Activated T-cell treated with anti-CD3 and anti-CD28 coated beads, Interleukin-2, amount 50 U/mL, for 24 hours (primary cell): Measurements from ENCODE around the gene RPL15.
"Not testable (repeated sequence)": the region's sequence is repeated elsewhere in the genome, so short reads cannot be mapped to it uniquely, and the experiment has no call there.

ENCODE experiments used
- DNase-seq: peaks from one replicate; pipeline ENCODE4 v3.0.0-alpha.2; 2020
- H3K27ac Mint-ChIP-seq: 2 replicates; pipeline ENCODE4 v1.8.0; 2020; ENCODE audit warnings: mild to moderate bottlenecking, mixed read lengths
- H3K27me3 Mint-ChIP-seq: 2 replicates; pipeline ENCODE4 v1.8.0; 2020; ENCODE audit warnings: mixed read lengths
- H3K36me3 Mint-ChIP-seq: 2 replicates; pipeline ENCODE4 v1.8.0; 2020; ENCODE audit warnings: low read depth, mixed read lengths
- H3K4me1 Mint-ChIP-seq: 2 replicates; pipeline ENCODE4 v1.8.0; 2020; ENCODE audit warnings: low read depth, mixed read lengths
- H3K4me3 Mint-ChIP-seq: 2 replicates; pipeline ENCODE4 v1.8.0; 2020; ENCODE audit warnings: mild to moderate bottlenecking, moderate library complexity, mixed read lengths
- H3K9me3 Mint-ChIP-seq: 2 replicates; pipeline ENCODE4 v1.8.0; 2020; ENCODE audit warnings: mixed read lengths

Gene RPL15

DNA sequence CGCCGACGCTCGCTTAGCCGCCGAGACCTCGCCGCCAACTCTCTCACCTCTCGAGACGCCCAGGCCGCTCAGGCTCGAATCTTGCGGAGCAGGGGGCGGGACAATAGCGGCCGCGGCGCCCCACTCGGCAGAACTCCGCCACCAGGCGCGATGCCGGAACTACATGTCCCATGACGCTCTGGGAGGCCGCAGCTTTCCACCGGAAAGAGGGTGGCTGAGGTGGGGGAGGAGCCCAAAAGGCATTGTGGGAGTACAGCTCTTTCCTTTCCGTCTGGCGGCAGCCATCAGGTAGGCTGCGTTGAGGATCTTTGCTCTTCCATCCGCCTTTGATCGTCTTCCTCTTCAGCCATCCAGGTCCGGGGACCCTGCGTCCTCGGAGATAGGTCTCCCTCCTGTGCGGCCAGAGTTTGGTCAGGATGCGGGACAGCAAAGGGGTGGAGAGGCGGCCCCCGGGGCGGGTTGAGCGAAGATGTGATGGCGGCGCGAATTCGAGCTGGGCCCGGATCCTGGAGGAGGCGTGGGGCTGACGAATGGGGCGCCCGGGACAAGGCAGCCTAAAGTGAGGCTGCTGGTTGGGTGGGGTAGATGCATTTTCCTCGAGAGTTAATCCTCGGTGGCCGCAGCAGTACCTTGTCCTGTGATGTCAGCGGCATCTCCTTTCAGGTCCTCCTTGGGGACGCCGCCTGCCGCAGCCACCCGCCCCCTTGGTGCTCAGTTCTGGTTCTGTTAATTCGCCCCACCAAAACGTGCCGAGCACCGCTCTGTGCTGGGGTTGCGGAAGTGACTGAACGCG, at the start of gene RPL15, which contains the start of gene NKIRAS1:
Gene RPL15, plus strand, starts transcription at position 247 of the 793 bp plus-strand sequence. CDS start 728 bp downstream, outside the sequence.
Gene NKIRAS1, minus strand, starts transcription at position 105 of the 793 bp plus-strand sequence. CDS start 6,086 bp downstream, outside the sequence.
- Mint-ChIP-seq H3K27me3 (no peaks in the 10 kb centered on the region), H3K4me3 (peak within 1 kb of the TSS; percentile 100), H3K27ac (peak within 1 kb of the TSS; percentile 100), H3K9me3 (no peaks in the 10 kb centered on the region), H3K4me1 (peaks cover 47% of the 10 kb centered on the region), H3K36me3 (peaks cover 65% of the 10 kb centered on the region)
- DNase-seq: peak; percentile 95

DNA sequence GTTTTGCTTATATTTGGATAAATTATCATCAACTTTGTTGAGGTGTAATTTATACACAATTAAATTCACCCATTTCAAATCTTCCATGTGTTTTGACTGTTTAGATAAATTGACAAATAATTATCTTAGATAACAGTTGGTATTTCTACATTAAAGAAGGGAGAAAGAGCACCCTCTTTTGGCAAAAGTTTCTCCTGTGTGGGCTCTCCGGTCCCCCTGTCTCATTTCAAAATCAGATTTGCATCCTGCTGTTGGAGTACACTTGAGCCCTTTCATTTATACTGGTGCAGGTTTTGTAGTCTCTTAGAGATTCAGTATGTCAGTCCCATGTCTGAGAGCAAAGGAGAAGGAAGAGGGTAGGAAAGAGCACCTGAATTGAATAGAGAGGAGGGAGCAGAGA, 49.5 kb upstream of the RPL15 start:
- Mint-ChIP-seq H3K9me3 (no peaks in the 10 kb centered on the region), H3K27ac (no peak overlapping the region), H3K4me3 (no peak overlapping the region)

DNA sequence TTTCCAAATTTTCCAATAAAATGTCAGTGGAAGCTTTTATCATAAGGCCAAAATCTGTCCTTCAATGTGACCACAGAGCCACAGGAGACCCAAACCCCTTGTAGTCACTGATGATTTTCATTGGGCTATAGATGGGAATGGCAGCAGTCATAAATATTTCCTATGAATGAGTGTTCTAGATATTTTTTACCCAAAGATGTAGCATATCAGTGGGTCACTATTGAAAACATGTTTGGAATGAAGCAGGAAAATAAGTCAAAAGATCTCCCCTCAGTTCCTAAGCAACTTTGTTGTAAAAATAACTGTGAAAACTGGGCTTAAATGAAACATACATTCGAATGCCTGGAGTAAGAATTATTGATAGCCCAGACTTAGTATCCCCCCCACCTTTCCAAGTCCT, 49.1 kb upstream of the RPL15 start:
- Mint-ChIP-seq H3K27ac (no peak overlapping the region), H3K36me3 (peaks cover 5% of the 10 kb centered on the region), H3K4me1 (peaks cover 44% of the 10 kb centered on the region), H3K27me3 (no peaks in the 10 kb centered on the region), H3K4me3 (no peak overlapping the region), H3K9me3 (no peaks in the 10 kb centered on the region)
- no peak for DNase-seq

More for the DNA sequence above, 49.5 kb upstream of the RPL15 start:
- no peak for DNase-seq
- no peaks in the 10 kb centered on the region for H3K27me3 Mint-ChIP-seq
- H3K36me3 Mint-ChIP-seq: peaks cover 6% of the 10 kb centered on the region
- H3K4me1 Mint-ChIP-seq: peaks cover 45% of the 10 kb centered on the region

DNA sequence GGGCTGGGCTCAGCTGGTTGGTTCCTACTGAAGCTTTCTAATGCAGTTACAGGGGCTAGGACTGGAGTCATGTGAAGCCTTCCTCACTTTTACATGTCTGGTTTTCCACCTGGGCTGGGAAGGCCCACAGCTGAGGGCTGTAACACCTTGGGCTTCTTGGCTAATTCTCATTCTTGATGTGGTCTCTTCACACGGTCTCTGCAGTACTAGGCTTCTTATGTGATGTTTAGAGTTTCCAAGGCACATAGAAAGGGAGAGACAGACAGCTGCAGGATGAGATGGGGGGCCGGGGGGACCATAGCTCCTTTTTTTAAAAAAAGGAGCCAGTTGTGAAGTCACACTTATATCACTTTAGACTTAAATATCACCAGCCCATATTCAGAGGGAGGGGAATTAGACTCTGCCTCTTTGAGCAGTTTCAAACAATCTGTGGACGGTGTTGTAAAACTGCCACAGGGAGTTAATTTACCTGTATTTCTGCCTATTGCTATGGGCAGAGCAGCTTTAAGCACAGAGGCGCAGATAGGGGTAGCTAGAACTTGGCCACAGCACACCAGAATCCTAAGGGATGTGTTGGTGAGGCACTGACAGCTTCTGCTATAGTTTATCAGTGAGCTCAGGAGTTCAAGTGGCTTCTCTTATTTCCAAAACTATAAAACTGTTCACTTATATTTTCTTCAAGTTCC, 46.8 kb upstream of the RPL15 start:
- Mint-ChIP-seq H3K4me3 (no peak overlapping the region), H3K27me3 (no peaks in the 10 kb centered on the region), H3K9me3 (no peaks in the 10 kb centered on the region), H3K27ac (no peak overlapping the region), H3K36me3 (no peaks in the 10 kb centered on the region), H3K4me1 (peaks cover 33% of the 10 kb centered on the region)
- no peak for DNase-seq

DNA sequence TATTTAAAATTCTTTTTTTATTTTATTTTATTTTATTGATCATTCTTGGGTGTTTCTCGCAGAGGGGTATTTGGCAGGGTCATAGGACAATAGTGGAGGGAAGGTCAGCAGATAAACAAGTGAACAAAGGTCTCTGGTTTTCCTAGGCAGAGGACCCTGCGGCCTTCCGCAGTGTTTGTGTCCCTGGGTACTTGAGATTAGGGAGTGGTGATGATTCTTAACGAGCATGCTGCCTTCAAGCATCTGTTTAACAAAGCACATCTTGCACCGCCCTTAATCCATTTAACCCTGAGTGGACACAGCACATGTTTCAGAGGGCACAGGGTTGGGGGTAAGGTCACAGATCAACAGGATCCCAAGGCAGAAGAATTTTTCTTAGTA, 46.3 kb upstream of the RPL15 start:
- not testable (repeated sequence) for H3K4me3 Mint-ChIP-seq, H3K9me3 Mint-ChIP-seq, H3K36me3 Mint-ChIP-seq, H3K27me3 Mint-ChIP-seq, DNase-seq, H3K27ac Mint-ChIP-seq
- peaks cover 32% of the 10 kb centered on the region for H3K4me1 Mint-ChIP-seq

DNA sequence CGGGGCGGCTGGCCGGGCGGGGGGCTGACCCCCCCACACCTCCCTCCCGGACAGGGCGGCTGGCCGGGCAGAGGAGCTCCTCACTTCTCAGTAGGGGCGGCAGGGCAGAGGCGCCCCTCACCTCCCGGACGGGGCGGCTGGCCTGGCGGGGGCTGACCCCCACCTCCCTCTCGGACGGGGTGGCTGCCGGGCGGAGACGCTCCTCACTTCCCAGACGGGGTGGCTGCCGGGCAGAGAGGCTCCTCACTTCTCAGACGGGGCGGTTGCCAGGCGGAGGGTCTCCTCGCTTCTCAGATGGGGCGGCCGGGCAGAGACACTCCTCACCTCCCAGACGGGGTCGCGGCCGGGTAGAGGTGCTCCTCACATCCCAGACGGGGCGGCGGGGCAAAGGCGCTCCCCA, 45.6 kb upstream of the RPL15 start:
- not testable (repeated sequence) for H3K9me3 Mint-ChIP-seq

DNA sequence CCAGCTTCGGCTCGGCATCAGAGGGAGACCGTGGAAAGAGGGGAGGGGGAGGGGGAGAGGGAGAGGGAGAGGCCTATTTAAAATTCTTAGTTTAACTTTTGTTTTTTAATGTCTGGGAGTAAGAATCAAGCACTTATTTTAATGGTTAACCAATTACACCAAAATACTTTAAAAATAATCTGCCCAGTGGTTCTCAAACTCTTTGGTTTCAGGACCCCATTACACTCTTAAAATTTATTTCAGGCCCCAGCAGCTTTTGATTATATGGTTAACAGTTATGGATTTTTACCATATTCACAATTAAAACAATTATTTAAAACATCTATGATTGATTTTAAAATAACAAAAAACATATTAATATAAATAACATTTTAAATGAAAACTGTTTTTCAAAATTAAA, 44.6 kb upstream of the RPL15 start:
- no peaks in the 10 kb centered on the region for H3K27me3 Mint-ChIP-seq
- H3K4me1 Mint-ChIP-seq: peaks cover 29% of the 10 kb centered on the region
- DNase-seq: no peak
- no peaks in the 10 kb centered on the region for H3K9me3 Mint-ChIP-seq
- no peak overlapping the region for H3K4me3 Mint-ChIP-seq
- no peak overlapping the region for H3K27ac Mint-ChIP-seq
- no peaks in the 10 kb centered on the region for H3K36me3 Mint-ChIP-seq

More for the DNA sequence above, 45.6 kb upstream of the RPL15 start:
- not testable (repeated sequence) for H3K4me3 Mint-ChIP-seq, DNase-seq, H3K27ac Mint-ChIP-seq, H3K36me3 Mint-ChIP-seq, H3K27me3 Mint-ChIP-seq
- H3K4me1 Mint-ChIP-seq: peaks cover 29% of the 10 kb centered on the region

DNA sequence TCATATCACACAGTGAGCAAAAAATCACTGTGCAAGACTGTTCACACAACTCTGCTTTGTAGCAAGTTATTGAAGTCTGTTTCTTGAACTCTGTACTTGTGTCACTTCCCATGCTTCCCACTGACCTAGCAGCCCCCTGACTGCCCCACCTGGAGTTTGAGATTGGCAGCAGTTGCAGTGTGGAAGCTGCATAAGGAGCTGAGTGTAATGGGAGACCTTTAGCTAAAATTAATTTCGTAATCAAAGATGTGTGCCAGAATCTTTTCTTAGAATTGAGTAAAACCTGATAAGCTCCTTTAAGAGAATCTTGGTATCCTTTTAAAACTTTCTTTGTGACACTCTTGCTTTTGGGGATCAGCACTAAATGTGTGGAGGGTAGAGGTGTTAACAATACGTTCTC, 43.0 kb upstream of the RPL15 start:
- DNase-seq: no peak
- Mint-ChIP-seq H3K4me1 (peaks cover 27% of the 10 kb centered on the region), H3K27me3 (no peaks in the 10 kb centered on the region), H3K36me3 (no peaks in the 10 kb centered on the region), H3K4me3 (no peak overlapping the region), H3K27ac (peak overlapping the region; percentile 66), H3K9me3 (no peaks in the 10 kb centered on the region)

DNA sequence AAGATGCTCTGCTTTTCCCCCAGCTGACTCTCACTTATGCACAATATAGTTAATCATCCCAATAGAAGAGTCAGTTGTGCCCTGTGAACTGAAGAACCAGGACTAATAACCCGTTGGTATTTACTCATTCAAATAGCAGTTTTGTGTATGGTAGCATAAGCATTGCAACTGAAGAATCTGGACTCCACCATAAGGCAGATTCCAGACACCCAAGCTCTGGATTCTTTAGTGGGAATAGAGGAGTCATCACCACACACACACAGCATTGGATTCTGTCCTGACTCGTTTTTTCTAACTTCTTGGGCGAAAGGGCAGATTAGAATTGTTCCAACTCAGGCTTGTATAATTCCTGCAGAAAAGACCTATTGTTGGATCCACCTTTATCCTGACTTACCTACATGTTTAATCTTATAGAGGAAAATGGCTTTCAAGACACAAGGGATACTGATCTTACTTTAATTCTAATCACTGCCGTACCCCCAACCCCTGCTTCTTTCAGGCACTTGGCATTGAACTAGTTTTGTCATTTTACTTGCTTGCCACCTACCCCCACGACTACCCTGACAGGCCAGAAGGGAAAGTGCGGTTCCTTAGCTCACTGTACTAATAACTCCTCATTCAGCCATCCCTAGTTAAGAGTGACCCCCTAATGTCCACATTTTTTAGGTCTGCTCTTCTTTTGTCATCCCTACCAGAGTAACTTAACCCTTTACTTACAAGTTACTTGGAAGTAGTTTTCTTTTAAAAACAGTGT, 42.4 kb upstream of the RPL15 start:
- no peak overlapping the region for H3K4me3 Mint-ChIP-seq
- H3K27ac Mint-ChIP-seq: no peak overlapping the region
- no peaks in the 10 kb centered on the region for H3K9me3 Mint-ChIP-seq
- no peak for DNase-seq
- no peaks in the 10 kb centered on the region for H3K36me3 Mint-ChIP-seq
- no peaks in the 10 kb centered on the region for H3K27me3 Mint-ChIP-seq
- peaks cover 27% of the 10 kb centered on the region for H3K4me1 Mint-ChIP-seq

DNA sequence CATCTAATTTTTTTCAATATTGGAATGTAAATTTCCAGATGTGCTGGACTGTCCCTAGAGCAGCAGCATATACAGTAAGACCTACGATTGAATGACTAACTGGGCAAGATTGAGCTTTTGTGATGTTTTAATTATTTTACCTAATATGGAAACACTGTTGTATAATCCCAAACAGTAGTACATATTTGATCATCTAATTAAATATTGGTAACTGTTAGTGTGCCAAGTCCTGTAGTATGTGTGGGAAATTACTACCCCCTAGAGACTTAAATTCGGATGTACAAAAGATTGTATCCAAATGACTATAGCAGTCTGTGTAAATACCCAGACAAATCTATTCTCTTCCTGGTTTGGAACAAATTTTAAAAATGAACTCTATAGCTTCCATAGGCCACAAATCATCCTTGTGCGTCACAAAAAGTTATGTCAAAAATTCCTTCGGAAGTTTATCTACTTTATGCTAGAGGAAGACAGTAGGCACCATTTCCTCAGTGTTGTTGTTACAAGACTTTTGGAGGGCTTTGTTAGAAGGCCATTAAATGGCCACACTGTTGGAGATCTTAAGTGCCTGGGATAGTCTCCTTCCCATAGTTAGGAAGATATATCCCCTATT, 41.7 kb upstream of the RPL15 start:
- no peak overlapping the region for H3K27ac Mint-ChIP-seq
- no peaks in the 10 kb centered on the region for H3K27me3 Mint-ChIP-seq
- H3K4me3 Mint-ChIP-seq: no peak overlapping the region
- no peaks in the 10 kb centered on the region for H3K9me3 Mint-ChIP-seq
- no peak for DNase-seq
- peaks cover 26% of the 10 kb centered on the region for H3K4me1 Mint-ChIP-seq
- H3K36me3 Mint-ChIP-seq: no peaks in the 10 kb centered on the region

DNA sequence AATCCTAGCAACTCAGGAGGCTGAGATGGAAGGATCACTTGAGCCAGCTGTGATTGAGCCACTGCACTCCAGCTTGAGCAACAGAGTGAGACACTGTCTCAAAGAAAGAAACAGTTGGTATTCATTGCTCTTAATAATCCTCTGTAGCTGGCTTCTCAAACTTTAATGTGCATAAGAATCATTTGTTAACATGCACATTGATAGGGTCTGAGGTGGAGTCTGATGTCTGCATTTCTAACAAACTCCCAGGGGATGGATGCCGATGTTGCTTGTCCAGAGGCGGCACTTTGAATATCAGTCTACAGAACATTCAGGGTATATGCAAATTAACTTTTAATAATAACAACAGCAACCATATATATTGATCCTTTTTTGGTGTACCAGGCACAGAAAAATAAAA, 40.0 kb upstream of the RPL15 start:
- DNase-seq: no peak
- no peak overlapping the region for H3K4me3 Mint-ChIP-seq
- no peaks in the 10 kb centered on the region for H3K27me3 Mint-ChIP-seq
- H3K27ac Mint-ChIP-seq: no peak overlapping the region
- no peaks in the 10 kb centered on the region for H3K9me3 Mint-ChIP-seq
- peaks cover 40% of the 10 kb centered on the region for H3K4me1 Mint-ChIP-seq
- H3K36me3 Mint-ChIP-seq: peaks cover 8% of the 10 kb centered on the region

DNA sequence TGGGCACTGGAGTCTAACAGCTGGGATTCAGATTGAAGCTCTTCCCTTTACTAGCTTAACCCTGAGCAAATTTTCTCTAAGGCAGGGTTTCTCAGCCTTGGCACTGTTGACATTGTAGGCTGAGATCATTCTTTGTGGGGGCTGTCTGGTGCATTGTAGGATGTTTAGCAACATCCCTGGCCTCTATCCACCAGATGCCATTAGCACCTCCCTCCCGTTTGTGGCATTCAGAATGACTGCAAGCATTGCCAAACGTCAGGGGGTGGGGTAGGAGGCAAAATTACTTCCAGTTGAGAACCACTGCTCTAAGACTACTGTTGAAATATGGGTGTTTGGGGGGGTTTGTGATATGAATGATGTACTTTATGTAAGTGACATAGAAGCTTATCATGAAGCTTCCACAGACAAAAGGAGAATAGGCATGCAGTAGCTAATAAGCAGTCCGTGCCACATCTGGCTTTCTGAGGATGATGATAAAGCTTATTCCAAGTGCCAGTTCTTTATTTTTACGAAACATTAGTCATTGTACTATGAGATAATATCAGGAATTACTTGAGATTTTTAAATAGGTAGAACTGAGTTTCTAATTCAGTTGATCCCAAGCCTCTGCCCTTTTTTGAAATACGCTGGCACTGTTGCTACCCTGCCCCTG, 39.5 kb upstream of the RPL15 start:
- H3K9me3 Mint-ChIP-seq: no peaks in the 10 kb centered on the region

DNA sequence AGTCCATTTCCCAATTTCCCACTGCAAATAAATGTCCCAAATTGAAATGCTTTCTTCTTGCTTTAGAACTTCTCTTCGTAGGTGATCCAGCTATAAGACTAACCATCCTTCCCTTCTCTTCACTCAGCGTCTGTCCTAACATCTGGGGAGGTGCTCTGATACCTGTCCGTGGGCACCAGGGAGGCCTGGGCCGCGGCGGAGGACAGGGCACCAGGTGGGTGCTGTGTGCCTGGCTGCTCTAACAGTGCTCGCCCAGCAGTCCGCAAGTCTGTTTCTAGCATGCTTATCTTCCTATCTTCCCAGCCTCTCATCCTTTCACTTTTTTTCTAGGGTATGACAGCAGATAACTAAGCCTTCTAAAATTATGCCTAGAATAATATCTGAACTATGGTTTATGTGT, 37.4 kb upstream of the RPL15 start:
- H3K27me3 Mint-ChIP-seq: no peaks in the 10 kb centered on the region
- no peak overlapping the region for H3K27ac Mint-ChIP-seq
- DNase-seq: no peak
- H3K4me3 Mint-ChIP-seq: no peak overlapping the region
- H3K9me3 Mint-ChIP-seq: no peaks in the 10 kb centered on the region
- peaks cover 38% of the 10 kb centered on the region for H3K4me1 Mint-ChIP-seq
- peaks cover 12% of the 10 kb centered on the region for H3K36me3 Mint-ChIP-seq

More for the DNA sequence above, 39.5 kb upstream of the RPL15 start:
- Mint-ChIP-seq H3K36me3 (peaks cover 12% of the 10 kb centered on the region), H3K27ac (no peak overlapping the region), H3K27me3 (no peaks in the 10 kb centered on the region), H3K4me3 (no peak overlapping the region), H3K4me1 (peaks cover 43% of the 10 kb centered on the region)
- DNase-seq: no peak
